Stomach (tissue), 9 donors: ENCODE measurements around the gene RMND5A. TPM values are rescaled to one million over a fixed set of nuclear protein-coding genes. Genes with fewer than 3 reads are reported as not detected.

ENCODE experiments used
- DNase-seq, 2 donors: peaks; one replicate each; pipeline versions ENCODE4 v3.0.0 to v3.0.0-alpha.2; 2013 to 2019
- H3K27ac ChIP-seq, 5 donors: fragments of 200-600 bp in 4 of 5; sonication (generic) in 4 of 5; one replicate each; pipeline ENCODE4 v1.5.1; 2013 to 2019; ENCODE audit warnings: mild to moderate bottlenecking in 1 of 5, moderate library complexity in 1 of 5
- H3K27me3 ChIP-seq, 3 donors: fragments of 200-600 bp; sonication (generic); one replicate each; pipeline ENCODE4 v1.5.1; 2017 to 2019; ENCODE audit warnings: mixed run types in 1 of 3
- H3K36me3 ChIP-seq, 4 donors: fragments of 200-600 bp; sonication (generic); 1 replicate in 3 of 4; 2 replicates in 1 of 4; pipeline ENCODE4 v1.5.1; 2016 to 2019
- H3K4me1 ChIP-seq, 4 donors: fragments of 200-600 bp; sonication (generic); one replicate each; pipeline ENCODE4 v1.5.1; 2016 to 2019
- H3K4me3 ChIP-seq, 4 donors: fragments of 200-600 bp; sonication (generic) in 3 of 4; one replicate each; pipeline ENCODE4 v1.5.1; 2016 to 2019; ENCODE audit warnings: mild to moderate bottlenecking in 1 of 4
- H3K9me3 ChIP-seq, 4 donors: fragments of 200-600 bp; sonication (generic); one replicate each; pipeline ENCODE4 v1.5.1; 2016 to 2019
- EP300 ChIP-seq: sonication (generic); formaldehyde crosslinking; IDR thresholded peaks from one replicate; pipeline ENCODE4 v1.6.1; 2017; ENCODE audit warnings: antibody characterized with exemption
- POLR2A ChIP-seq, 4 donors: fragments of 450-650 bp; IDR thresholded peaks; one replicate each; pipeline ENCODE4 v1.6.1; 2016; ENCODE audit warnings: antibody characterized with exemption in 4 of 4, control low read depth in 2 of 4, mild to moderate bottlenecking in 1 of 4, moderate library complexity in 1 of 4
- POLR2AphosphoS5 ChIP-seq, 3 donors: sonication (generic); formaldehyde crosslinking; IDR thresholded peaks; one replicate each; pipeline ENCODE4 v1.6.1; 2016; ENCODE audit warnings: antibody characterized with exemption in 3 of 3
- WGBS, 5 donors: extraction: QIAGEN DNeasy Blood & Tissue Kit in 3 of 5; methylation state at CpG; one replicate each; pipeline versions ENCODE4 v1.1.5 to v1.1.7; 2013 to 2018; 5-methylcytosine and 5-hydroxymethylcytosine counted together
- intact Hi-C: fragments of 100-400 bp; cut with DNase I; formaldehyde crosslinking; loops from one replicate; pipeline ENCODE4 v1.15.1; 2023; ENCODE audit warnings: low total_unique reads
- polyA plus RNA-seq, 3 donors: library from polyadenylated mRNA; stranded (reverse); fragments of 200-250 nt; gene quantifications; one replicate each; pipeline ENCODE4 v1.2.3, GENCODE V29; 2013
- total RNA-seq, 5 donors: library from RNA; depleted of rRNA; stranded (reverse); fragments of >200 nt; gene quantifications; one replicate each; pipeline versions ENCODE4 v1.1.0 to v1.2.3, GENCODE V29; 2014 to 2016
- TF ChIP-seq, protein P1 (sequence below), 7 experiments: fragments of 450-650 bp in 4 of 7; fragments of 200-600 bp in 3 of 7; sonication (generic) in 3 of 7; IDR thresholded peaks; one replicate each; pipeline ENCODE4 v1.5.1; 2016 to 2019; ENCODE audit warnings: antibody characterized with exemption in 7 of 7, control low read depth in 2 of 7, mild to moderate bottlenecking in 1 of 7
- donor health status: healthy with polysubstance abuse.
- donor health status: Bipolar disorder and iron deficiency.
- donor health status: healthy.

The RMND5A gene
- total and polyA plus RNA-seq, 8 donors = 7.3 to 111 (median 24.5) TPM

DNA sequence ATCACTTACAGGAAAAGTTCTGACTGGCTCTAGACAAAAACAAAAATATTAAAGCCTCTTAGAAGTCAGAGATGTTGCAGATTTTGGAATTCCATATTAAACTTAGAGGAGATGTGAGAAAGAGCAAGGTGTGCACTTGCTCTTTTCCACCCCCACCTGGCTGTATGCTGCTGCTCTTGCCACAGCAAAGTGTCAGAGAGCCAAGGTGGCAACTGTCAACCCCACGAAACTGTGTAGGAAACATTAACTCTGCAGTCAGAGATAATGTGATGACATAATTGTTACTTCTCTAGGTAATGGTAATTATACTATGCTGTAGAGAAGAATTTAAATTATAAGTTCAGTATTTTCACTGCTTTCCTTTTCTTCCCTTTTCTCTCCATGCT is 45.2 kb downstream of the RMND5A start:
- H3K27me3 ChIP-seq = no peaks in the 10 kb centered on the region
- no peak for DNase-seq
- H3K27ac ChIP-seq = no peak overlapping the region
- intact Hi-C loops = no loop called here
- 43 to 68% (median 57%) methylated on average over 1 of the region's 1 CpG for WGBS, 5 donors
- H3K4me1 ChIP-seq = peaks cover 0 to 7% (median 0%) of the 10 kb centered on the region in 4 donors
- H3K4me3 ChIP-seq = no peak overlapping the region
- H3K9me3 ChIP-seq = no peaks in the 10 kb centered on the region
- H3K36me3 ChIP-seq = peaks cover 12 to 56% (median 55%) of the 10 kb centered on the region in 4 donors
- TF ChIP-seq POLR2A (IDR thresholded peaks at IDR 0.05) (no peak), POLR2AphosphoS5 (IDR thresholded peaks at IDR 0.05) (no peak), EP300 (no peak)
- TF ChIP-seq, protein P1, sequence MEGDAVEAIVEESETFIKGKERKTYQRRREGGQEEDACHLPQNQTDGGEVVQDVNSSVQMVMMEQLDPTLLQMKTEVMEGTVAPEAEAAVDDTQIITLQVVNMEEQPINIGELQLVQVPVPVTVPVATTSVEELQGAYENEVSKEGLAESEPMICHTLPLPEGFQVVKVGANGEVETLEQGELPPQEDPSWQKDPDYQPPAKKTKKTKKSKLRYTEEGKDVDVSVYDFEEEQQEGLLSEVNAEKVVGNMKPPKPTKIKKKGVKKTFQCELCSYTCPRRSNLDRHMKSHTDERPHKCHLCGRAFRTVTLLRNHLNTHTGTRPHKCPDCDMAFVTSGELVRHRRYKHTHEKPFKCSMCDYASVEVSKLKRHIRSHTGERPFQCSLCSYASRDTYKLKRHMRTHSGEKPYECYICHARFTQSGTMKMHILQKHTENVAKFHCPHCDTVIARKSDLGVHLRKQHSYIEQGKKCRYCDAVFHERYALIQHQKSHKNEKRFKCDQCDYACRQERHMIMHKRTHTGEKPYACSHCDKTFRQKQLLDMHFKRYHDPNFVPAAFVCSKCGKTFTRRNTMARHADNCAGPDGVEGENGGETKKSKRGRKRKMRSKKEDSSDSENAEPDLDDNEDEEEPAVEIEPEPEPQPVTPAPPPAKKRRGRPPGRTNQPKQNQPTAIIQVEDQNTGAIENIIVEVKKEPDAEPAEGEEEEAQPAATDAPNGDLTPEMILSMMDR (IDR thresholded peaks at IDR 0.05) = no peak

DNA sequence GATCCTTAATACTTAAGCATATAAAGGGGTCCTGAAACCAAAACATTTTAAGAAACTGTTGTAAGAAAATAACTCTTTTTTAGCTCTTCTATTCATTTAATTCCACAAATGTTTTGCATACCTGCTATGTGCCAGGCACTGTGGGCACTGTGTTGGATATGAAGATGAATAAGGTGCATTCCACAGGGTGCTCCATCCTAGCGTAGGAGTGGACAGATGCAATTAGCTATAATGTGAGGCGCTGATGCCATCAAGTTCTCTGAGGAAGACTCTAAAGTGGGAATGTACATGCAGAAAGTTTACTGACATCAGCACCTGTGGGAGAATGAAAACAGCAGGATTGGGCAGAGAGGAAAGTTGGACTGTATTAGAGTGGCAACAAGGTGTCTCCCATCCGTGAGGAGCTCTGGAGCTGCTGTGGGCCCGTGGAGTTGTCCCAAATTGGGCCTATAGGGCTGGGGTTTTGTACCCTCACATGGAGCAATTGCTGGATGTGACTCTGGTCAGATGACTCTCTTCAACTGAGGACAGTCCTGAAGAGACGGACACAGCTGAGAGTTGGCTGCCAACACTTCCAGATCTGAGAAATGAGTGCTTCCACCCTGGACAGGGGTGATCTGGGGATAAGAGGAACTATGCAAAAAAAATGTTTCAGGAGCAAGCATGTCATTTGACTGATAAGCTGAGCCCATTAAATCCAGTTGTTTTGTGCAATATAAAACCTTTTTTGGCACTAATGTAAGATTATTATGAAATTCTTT is 48.3 kb downstream of the RMND5A start:
- Histone ChIP-seq H3K4me3 (no peak overlapping the region), H3K9me3 (no peaks in the 10 kb centered on the region), H3K27ac (no peak overlapping the region), H3K4me1 (peaks cover 0 to 7% (median 0%) of the 10 kb centered on the region in 4 donors), H3K36me3 (peaks cover 33 to 82% (median 79%) of the 10 kb centered on the region in 4 donors), H3K27me3 (no peaks in the 10 kb centered on the region)
- WGBS, 5 donors = 79 to 94% (median 89%) methylated on average over 5 of the region's 5 CpGs
- intact Hi-C loops = no loop called here
- DNase-seq = no peak
- TF ChIP-seq POLR2A (IDR thresholded peaks at IDR 0.05) = no peak
- no peak for TF ChIP-seq POLR2AphosphoS5 (IDR thresholded peaks at IDR 0.05)
- TF ChIP-seq, protein P1 (IDR thresholded peaks at IDR 0.05) = no peak
- TF ChIP-seq EP300 = no peak

DNA sequence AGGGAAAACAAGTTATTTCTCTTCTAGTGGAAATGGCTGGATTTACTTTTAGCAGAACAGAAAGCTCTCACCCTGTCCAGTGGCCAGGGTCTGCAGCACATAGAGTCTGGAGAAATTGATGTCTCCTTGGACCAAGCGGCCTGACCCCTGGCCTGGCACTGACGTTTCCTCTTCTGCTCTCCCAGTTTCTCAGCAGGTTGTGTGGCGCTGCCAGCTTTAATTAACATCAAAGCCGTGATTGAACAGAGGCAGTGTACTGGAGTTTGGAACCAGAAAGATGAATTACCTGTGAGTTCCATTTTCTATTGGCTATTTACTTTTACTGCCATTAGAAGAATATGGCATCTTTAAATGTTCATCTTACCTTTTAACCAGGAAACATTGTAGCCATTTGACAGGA is 49.7 kb downstream of the RMND5A start:
- intact Hi-C loops = loop anchor here (10.0 kb wide), 1 partner anchor 65 kb away; no protein-coding TSS in a partner anchor
- no peak overlapping the region for H3K27ac ChIP-seq
- H3K36me3 ChIP-seq = peaks cover 37 to 96% (median 93%) of the 10 kb centered on the region in 4 donors
- TF ChIP-seq POLR2AphosphoS5 (IDR thresholded peaks at IDR 0.05) = no peak
- TF ChIP-seq, protein P1 (IDR thresholded peaks at IDR 0.05) = no peak
- TF ChIP-seq EP300 = no peak
- no peak for TF ChIP-seq POLR2A (IDR thresholded peaks at IDR 0.05)
- WGBS, 5 donors = 79 to 89% (median 85%) methylated on average over 4 of the region's 4 CpGs
- no peaks in the 10 kb centered on the region for H3K27me3 ChIP-seq
- no peaks in the 10 kb centered on the region for H3K9me3 ChIP-seq
- no peaks in the 10 kb centered on the region for H3K4me1 ChIP-seq
- no peak for DNase-seq
- H3K4me3 ChIP-seq = no peak overlapping the region

DNA sequence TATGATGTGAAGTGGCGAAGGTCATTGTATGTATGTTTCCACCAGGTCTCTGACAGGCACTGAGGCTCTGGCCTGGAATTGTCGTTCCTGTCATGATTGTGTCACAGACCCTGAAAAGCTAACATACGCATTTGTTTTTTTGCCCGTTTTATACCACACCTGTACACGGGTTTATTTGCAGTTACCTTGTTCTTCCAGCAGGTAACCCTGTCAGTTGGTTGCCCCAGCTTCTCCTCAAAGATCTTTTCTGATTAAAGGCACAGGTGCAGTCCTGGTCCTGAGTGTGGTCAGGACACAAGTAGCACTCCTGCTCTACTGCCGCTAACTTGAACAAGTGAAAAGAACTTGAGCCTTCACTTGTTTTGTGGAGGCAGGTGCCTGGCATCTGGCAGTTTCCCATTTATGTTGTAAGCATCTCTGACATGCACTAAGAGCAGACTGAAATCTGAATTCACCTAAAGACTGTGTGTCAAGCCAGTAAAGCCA is 50.8 kb downstream of the RMND5A start:
- DNase-seq = no peak
- WGBS, 5 donors = 74 to 87% (median 82%) methylated on average over 6 of the region's 6 CpGs
- intact Hi-C loops = loop anchor here (10.0 kb wide), 1 partner anchor 66 kb away; no protein-coding TSS in a partner anchor
- Histone ChIP-seq H3K36me3 (peaks cover 38 to 100% (median 95%) of the 10 kb centered on the region in 4 donors), H3K27ac (no peak overlapping the region), H3K9me3 (no peaks in the 10 kb centered on the region), H3K4me1 (no peaks in the 10 kb centered on the region), H3K4me3 (no peak overlapping the region), H3K27me3 (no peaks in the 10 kb centered on the region)
- TF ChIP-seq, protein P1 (IDR thresholded peaks at IDR 0.05) = no peak
- TF ChIP-seq EP300 (no peak), POLR2A (IDR thresholded peaks at IDR 0.05) (no peak), POLR2AphosphoS5 (IDR thresholded peaks at IDR 0.05) (no peak)
